ENCODE results near the gene PFKFB4. TPM values are rescaled to one million over a fixed set of nuclear protein-coding genes. Genes with fewer than 3 reads are reported as not detected.

Gene PFKFB4
- total RNA-seq, 1 donor from 2014 or later = 7.1 TPM

DNA sequence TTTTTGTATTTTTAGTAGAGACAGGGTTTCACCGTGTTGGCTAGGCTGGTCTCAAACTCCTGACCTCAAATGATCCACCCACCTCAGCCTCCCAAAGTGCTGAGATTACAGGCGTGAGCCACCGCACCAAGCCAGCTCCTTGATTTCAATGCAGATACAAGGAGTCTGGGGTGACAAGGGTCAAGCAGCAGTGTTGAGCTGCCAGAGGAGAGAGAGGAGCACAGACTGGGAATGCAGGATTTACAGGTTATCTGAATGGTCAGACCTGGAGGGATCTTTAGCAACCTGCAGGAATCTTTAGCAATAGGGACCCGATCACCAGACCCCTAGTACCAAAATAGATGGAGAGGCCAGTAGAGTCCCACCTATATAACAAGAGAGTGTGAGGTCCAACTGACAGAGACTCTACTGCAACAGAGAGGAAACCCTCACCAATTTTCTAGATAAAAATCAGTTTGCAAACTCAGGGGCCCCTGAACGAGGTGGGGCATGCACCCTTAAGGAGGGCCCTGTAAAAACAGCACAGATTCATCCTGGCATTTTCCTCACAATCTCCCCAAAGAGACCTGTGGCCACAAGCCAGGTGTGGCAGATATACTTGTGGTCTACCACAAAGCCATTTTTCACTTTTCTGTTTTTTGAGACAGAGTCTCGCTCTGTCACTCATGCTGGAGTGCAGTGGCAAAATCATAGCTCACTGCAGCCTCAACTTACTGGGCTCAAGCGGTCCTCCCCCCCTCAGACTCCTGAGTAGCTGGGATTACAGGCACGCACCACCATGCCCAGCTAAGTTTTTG lies 42.0 kb downstream of the PFKFB4 start:
- Mint-ChIP-seq H3K4me1 (ENCODE audit: unreplicated experiment) (no peaks in the 10 kb centered on the region), H3K4me3 (ENCODE audit: unreplicated experiment) (no peak overlapping the region), H3K27ac (ENCODE audit: unreplicated experiment) (no peak overlapping the region), H3K36me3 (ENCODE audit: unreplicated experiment) (peaks cover 2% of the 10 kb centered on the region), H3K9me3 (ENCODE audit: unreplicated experiment) (no peaks in the 10 kb centered on the region), H3K27me3 (ENCODE audit: unreplicated experiment) (no peaks in the 10 kb centered on the region)
- TF ChIP-seq, protein P1, sequence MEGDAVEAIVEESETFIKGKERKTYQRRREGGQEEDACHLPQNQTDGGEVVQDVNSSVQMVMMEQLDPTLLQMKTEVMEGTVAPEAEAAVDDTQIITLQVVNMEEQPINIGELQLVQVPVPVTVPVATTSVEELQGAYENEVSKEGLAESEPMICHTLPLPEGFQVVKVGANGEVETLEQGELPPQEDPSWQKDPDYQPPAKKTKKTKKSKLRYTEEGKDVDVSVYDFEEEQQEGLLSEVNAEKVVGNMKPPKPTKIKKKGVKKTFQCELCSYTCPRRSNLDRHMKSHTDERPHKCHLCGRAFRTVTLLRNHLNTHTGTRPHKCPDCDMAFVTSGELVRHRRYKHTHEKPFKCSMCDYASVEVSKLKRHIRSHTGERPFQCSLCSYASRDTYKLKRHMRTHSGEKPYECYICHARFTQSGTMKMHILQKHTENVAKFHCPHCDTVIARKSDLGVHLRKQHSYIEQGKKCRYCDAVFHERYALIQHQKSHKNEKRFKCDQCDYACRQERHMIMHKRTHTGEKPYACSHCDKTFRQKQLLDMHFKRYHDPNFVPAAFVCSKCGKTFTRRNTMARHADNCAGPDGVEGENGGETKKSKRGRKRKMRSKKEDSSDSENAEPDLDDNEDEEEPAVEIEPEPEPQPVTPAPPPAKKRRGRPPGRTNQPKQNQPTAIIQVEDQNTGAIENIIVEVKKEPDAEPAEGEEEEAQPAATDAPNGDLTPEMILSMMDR (IDR thresholded peaks at IDR 0.05) = no peak
- no peak for DNase-seq (ENCODE audit: extremely low spot score, unreplicated experiment)

DNA sequence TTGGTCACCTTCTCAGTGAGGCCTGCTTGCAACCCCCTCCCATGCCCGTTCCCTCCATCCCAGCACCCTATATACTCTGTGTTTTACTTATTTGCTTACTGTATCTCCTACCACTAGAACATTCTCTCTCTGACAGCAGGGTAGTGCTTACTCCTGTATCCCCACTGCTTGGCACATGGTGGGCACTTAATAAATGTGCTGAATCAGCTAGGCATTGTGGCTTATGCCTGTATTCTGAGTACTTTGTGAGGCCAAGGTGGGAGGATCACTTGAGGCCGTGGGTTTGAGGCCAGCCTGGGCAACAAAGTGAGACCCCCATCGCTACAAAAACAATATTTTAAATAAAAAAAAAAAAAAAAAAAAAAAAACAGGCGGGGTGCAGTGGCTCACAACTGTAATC lies 45.1 kb downstream of the PFKFB4 start:
- H3K27ac Mint-ChIP-seq (ENCODE audit: unreplicated experiment) = no peak overlapping the region
- H3K9me3 Mint-ChIP-seq (ENCODE audit: unreplicated experiment) = no peaks in the 10 kb centered on the region
- H3K27me3 Mint-ChIP-seq (ENCODE audit: unreplicated experiment) = no peaks in the 10 kb centered on the region
- no peaks in the 10 kb centered on the region for H3K36me3 Mint-ChIP-seq (ENCODE audit: unreplicated experiment)
- no peak overlapping the region for H3K4me3 Mint-ChIP-seq (ENCODE audit: unreplicated experiment)
- H3K4me1 Mint-ChIP-seq (ENCODE audit: unreplicated experiment) = peaks cover 8% of the 10 kb centered on the region
- DNase-seq (ENCODE audit: extremely low spot score, unreplicated experiment) = no peak
- TF ChIP-seq, protein P1 (IDR thresholded peaks at IDR 0.05) = no peak

DNA sequence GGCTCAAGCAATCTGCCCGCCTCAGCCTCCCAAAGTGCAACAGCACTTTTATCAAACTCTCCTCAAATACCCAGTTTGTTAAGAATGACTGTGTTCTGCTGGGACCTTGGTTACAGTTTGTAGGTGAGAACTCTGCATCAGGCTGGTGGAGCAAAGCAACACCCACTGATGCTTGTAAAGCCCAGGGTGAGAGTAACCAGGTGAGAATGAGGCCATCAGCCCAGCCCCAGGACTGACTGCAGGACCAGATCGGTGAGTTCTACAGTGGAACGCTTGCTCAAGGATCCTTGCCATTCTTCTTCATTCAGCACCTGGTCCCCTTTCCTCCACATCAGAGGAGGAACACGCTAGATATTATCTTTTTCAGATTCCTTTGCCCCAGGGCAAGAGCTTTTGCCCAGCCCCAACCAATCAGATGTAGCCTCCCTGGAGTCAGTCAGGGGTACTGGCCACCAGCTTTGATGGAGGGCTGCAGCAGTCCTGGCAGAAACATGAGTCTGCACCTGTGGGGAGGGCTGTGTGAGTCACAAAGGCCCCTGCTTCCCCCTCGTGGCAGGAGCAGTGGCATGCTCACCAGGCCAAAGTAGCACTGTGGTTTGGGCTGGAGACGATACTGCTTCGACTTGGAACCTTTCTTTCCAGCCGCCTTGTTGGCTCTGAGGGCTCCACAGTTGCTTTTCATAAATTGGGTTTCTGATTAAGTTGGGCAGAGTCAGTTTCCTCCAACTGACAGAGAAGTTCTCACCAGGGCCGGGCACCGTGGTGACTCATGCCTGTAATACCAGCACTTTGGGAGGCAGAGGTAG lies 49.1 kb downstream of the PFKFB4 start:
- Mint-ChIP-seq H3K4me3 (ENCODE audit: unreplicated experiment) (no peak overlapping the region), H3K27ac (ENCODE audit: unreplicated experiment) (peak overlapping the region; percentile 62), H3K36me3 (ENCODE audit: unreplicated experiment) (no peaks in the 10 kb centered on the region), H3K27me3 (ENCODE audit: unreplicated experiment) (no peaks in the 10 kb centered on the region), H3K9me3 (ENCODE audit: unreplicated experiment) (no peaks in the 10 kb centered on the region), H3K4me1 (ENCODE audit: unreplicated experiment) (peaks cover 19% of the 10 kb centered on the region)
- TF ChIP-seq, protein P1 (IDR thresholded peaks at IDR 0.05) = peak; percentile 64
- no peak for DNase-seq (ENCODE audit: extremely low spot score, unreplicated experiment)

DNA sequence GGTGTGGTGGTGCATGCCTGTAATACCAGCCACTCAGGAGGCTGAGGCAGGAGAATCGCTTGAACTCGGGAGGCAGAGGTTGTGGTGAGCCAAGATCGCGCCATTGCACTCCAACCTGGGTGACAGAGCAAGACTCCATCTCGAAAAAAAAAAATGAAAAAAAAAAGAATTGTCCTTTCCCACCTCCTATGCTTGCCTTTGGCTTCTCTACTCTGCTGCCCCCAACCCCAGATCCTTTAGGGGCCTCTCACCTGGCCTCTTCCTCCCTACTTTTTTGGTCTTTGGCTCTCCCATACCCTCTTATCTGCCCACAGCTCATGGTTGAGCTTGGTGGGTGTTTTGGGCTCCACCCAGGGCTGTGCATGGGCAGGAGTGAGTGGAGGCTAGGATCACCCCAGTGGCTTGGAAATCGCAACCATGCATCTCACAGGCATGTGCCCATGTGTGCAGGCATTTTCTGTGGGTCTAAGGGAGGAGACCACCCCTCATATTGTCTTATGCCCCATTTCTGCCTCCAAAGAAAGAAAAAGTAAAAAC lies 50.6 kb downstream of the PFKFB4 start:
- H3K27me3 Mint-ChIP-seq (ENCODE audit: unreplicated experiment) = no peaks in the 10 kb centered on the region
- H3K36me3 Mint-ChIP-seq (ENCODE audit: unreplicated experiment) = no peaks in the 10 kb centered on the region
- TF ChIP-seq, protein P1 (IDR thresholded peaks at IDR 0.05) = no peak
- peaks cover 24% of the 10 kb centered on the region for H3K4me1 Mint-ChIP-seq (ENCODE audit: unreplicated experiment)
- peak overlapping the region; percentile 26 for H3K4me3 Mint-ChIP-seq (ENCODE audit: unreplicated experiment)
- H3K27ac Mint-ChIP-seq (ENCODE audit: unreplicated experiment) = no peak overlapping the region
- no peak for DNase-seq (ENCODE audit: extremely low spot score, unreplicated experiment)
- no peaks in the 10 kb centered on the region for H3K9me3 Mint-ChIP-seq (ENCODE audit: unreplicated experiment)

DNA sequence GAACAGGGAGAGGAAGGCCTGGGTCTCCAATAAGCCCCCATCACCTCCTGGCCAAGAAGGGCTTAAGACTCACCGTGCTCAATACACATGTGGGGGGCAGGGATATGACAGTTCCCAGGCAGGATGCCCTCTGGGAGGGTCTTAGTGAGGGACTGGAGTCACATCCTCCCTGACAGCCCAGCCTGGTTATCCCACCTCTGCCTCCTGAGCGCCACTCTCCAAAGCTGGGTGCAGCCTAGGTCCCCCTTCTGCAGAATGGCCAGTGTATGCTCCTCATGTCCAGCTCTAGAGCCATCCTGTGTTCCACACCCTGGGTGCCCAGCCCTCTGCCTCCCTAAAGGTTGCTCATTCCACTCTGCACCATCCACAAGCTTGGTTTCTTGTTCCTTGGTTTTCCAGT lies 51.5 kb downstream of the PFKFB4 start:
- TF ChIP-seq, protein P1 (IDR thresholded peaks at IDR 0.05) = no peak
- Mint-ChIP-seq H3K27me3 (ENCODE audit: unreplicated experiment) (no peaks in the 10 kb centered on the region), H3K4me3 (ENCODE audit: unreplicated experiment) (peak overlapping the region; percentile 80), H3K9me3 (ENCODE audit: unreplicated experiment) (no peaks in the 10 kb centered on the region), H3K4me1 (ENCODE audit: unreplicated experiment) (peaks cover 24% of the 10 kb centered on the region), H3K36me3 (ENCODE audit: unreplicated experiment) (no peaks in the 10 kb centered on the region), H3K27ac (ENCODE audit: unreplicated experiment) (peak overlapping the region; percentile 63)
- DNase-seq (ENCODE audit: extremely low spot score, unreplicated experiment) = no peak
